HG02610 (cell line): Measurements from ENCODE around the gene RIC8B.

Experiments
- ATAC-seq: cut with Tn5 transposase; IDR thresholded peaks from one replicate; pipeline ENCODE4 v1.9.1; 2021; ENCODE audit warnings: mild to moderate bottlenecking, moderate library complexity; ENCODE audit not compliant: unreplicated experiment

Gene RIC8B

GRCh38 chr12:106757623-106758348 is 16.7 kb upstream of the RIC8B start:
- no peak for ATAC-seq

DNA sequence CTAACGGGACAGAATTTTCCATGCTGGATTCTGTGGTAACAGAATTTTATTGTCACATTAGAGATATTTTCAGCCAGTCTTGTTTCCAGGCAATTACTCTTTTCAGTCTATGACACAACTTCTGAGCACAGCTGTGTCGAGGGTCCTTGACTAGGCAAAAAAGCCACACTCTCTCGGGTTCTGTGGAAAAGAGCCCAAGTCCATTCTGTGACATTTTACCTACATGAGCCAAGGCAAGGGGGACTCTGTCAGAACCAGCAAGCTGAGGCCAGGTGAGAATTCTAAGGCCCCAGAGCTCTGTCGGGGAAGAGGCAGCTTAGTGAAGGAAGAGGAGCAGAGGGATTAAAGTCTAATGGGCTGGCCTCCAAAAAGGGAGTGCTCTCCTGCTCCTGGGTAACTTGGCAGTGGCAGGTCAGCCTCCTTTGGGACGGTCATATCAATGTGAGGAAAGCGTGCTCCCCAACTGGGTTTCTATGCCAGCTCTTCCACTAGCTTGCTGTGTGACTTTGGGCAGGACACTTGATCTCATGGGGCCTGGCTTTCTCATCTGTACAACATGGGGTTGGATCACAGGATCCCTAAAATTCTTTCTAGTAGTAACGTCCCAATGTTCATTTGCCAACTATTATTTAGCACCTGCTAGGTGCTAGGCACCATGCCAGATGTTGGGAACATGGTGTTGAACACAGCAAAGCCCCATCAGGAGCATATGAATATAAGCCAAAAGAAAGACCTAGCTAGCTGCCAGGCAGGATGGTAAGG is 16.0 kb upstream of the RIC8B start:
- ATAC-seq: no peak

DNA sequence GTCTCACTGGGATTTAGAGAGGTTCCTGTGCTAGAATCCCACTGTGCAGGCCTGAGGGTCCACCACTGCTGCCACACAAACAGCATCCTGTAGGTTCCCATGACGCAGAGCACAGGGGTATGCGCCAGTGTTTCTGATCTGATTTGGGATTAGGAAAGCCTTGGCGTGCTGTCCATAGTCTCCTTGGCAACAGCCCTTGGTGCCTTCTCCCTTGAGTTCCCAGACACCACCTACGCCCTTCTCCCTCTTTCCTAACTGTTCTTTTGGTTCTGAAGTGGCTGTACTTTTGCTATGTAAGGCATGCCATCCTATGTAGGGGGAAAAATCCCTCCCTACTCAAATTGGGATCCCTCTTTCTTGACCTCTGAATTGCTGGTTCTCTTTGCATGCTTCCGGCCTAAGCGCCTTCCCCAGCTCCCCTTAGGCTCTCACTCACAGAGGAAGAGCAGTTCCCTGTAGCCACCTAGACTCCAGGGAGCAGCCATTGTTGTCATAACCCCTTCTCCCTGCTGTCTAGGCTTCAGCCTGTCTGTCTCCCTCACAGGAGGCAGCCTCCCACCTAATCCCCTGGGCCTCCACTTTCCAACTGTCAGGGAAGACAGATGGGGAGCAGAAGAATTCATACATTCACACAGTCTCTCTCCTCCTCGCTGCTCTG is 14.8 kb upstream of the RIC8B start:
- no peak for ATAC-seq

GRCh38 chr12:106760184-106760531 is 14.3 kb upstream of the RIC8B start:
- ATAC-seq: peak; percentile 96

GRCh38 chr12:106764220-106764619 is 10.3 kb upstream of the RIC8B start:
- no peak for ATAC-seq

DNA sequence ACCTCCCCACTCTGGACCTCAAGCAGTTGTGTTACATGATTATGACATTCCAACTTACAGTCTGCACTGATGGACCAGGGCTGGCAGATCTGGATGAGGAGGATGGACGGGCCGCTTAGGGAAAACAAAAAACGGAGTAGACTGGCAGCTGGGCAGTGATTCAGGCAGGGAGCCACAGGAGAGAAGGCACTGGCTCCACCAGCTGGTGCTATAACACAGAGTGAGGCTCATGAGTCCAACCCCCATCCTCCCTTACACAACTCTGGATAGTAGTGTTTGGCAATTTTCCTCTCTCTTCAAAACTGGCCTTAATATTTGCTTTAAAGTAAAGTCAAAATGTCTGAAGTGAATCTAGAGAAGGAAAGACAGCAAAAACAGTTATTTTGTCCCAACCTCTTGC is 9.7 kb upstream of the RIC8B start:
- ATAC-seq: no peak

DNA sequence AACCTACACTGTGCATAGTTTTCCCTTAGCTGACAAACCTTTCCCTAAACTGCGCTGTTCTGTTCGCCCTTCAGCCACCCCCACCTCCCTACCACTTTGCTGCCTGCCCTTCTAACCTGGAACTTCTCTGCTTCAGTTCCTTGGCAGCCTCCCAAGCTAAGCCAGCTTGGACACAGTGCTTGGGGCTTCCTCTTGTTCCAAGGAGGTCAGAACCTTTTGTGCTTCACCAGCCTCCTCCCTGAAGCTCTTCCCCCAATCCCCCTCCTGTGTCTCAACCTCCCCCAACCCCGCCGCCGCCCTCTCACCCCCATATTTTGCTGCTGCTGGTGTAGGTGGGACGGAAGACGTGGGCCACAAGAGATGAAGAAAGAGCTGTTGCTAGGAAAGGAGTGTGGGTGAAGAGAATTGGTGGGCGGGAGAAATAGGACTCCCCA is 8.1 kb upstream of the RIC8B start:
- no peak for ATAC-seq

DNA sequence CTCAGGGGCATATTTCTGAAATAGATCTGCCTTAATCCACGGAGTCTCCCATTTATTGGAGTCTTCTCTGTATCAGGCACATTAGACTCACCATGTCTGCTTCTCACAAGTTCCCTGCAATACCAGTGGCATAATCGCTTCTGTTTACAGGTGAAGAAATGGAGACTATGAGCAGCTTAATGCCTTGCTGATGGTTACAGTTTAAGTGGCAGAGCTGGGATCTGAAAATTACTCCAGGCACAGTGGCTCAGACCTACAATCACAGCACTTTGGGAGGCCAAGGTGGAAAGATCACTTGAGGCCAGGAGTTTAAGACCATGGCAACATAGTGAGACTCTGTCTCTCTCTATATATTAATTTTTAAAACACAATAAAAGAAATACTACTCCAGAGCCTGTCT is 7.3 kb upstream of the RIC8B start:
- no peak for ATAC-seq

GRCh38 chr12:106767954-106768822 is 6.3 kb upstream of the RIC8B start:
- ATAC-seq: no peak

DNA sequence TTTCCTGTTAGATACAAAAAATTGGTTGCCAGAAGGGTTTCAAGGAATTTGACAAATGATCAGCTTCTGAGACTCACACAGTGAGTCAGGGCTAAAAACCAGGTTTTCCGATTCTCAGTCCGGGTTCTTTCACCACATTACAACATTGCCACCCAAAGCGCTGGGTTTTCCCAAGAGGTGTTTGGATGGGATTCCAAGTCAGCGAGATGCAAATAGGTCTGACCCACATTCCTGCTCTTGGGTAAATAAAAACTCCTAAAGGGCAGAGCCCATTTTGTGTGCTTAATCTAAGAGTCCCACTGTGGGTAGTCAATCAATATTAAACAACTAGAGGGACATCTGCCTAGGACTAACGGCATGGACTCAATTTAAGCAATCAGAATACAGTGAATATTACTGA is 5.4 kb upstream of the RIC8B start:
- ATAC-seq: no peak

- ATAC-seq: no peak
Observed at GRCh38 chr12:106769546-106769945, 4.9 kb upstream of the RIC8B start.

DNA sequence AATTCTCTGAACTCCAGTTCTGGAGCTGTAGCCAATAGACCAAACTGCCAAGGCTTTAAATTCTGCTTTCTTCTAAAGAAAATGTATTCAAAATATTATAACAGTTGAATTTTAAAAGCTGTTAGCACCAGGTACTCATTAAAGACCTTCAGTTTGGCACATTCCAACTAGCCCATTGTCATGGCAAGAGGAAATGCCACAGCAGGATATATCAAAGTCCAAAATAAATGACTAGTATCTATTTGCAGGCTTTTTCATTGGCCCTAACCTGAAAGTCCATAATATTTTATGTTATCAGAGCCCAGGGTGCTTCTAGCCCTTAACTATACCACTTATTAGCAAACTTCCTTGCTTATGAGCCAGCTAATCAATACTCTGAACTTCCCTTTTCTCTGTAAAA is 3.1 kb upstream of the RIC8B start:
- ATAC-seq: no peak

DNA sequence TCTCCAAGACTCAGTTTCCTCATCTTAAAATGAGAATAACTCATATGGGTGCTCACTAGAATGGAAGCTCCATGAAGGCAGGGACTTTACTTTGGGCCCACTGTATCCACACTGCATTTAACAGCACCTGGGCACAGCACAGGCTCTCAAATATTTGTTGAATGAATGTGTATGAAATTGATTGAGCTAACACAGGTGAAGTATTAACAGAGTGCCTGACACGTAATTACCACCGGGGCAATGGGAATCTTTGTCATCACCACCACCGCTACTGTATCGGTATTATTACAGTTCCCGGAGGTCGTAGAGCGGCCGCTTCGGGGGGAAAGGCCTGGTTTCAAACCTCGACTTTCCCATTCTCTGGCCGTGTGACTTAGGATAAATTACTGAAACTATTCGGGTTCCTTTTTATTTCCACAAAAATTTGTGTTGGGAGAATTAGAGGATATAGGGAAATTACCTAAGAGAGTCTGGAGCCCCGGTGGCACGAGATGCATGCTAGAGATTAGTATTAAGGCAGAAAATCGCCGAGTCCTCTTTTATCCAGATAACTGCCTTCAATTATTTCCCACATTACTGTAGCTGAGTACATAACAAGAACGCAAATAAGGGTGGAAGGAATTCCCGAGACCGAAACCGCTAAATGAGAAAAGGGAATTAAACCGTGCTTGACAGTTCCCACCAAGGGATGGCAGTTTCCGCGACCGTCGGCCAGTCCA is 1.0 kb upstream of the RIC8B start:
- ATAC-seq: no peak

GRCh38 chr12:106774808-106775524 is 484 bp downstream of the RIC8B start:
- no peak for ATAC-seq

- ATAC-seq: no peak
Observed at GRCh38 chr12:106776897-106777296, 2.4 kb downstream of the RIC8B start.

- ATAC-seq: no peak
Observed at GRCh38 chr12:106780010-106780631, 5.6 kb downstream of the RIC8B start.

DNA sequence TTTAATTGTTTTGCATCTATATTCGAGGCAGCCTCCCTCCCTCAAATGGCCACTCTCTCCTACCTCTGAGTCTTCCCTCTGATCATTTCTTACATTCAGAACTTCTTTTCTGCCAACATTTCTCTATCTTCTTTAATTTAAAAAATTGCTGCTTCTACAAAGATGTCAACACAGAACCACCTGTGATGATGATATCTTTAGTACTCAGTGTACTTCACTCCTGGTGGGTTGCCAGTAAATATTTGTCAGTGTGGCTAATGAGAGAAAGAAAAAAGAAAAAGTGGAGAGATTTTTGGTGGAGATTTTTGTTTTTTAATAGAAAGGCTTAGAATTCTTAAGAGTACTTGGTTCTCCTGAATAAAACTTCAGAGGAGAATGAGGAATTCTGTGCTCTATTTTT is 8.1 kb downstream of the RIC8B start:
- ATAC-seq: no peak

- no peak for ATAC-seq
Observed at GRCh38 chr12:106783515-106783914, 9.0 kb downstream of the RIC8B start.

DNA sequence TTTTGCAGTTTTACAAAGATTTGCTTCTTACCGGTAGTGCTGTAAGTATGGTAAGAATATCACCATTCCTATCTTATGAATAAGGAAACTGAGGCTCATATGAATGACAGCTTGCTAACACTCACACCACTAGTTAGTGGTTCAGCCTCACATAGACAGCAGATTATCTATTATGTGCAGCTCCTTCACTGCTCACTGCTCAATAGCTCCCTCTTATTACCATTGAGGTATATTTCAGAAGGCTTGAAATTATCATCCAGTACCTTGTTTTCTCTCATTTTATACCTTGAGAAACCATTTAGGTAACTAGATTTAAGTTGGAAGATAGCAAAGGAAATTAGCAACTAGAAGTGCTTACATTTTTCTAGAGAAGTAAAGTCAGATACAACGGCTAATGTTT is 15.5 kb downstream of the RIC8B start:
- ATAC-seq: no peak
